ENCODE results near the gene DLX2.

- no peak for TF ChIP-seq POLR2A (IDR thresholded peaks at IDR 0.05)
- TF ChIP-seq CTCF (IDR thresholded peaks at IDR 0.05), result no peak
These were observed 9.0 kb downstream of the DLX2 start for GRCh38 chr2:172093416-172094293.

Measured in adrenal gland (tissue), 5 donors.